Activated CD4-positive, alpha-beta memory T cell treated with anti-CD3 and anti-CD28 coated beads, Interleukin-2, amount 10 ng/mL, durations not matched to agents 7 days and 5 days (primary cell): ENCODE results near the gene CD44. TPM values are rescaled to one million over a fixed set of nuclear protein-coding genes. Genes with fewer than 3 reads are reported as not detected.
"Not testable (repeated sequence)": the region's sequence is repeated elsewhere in the genome, so short reads cannot be mapped to it uniquely, and the experiment has no call there.

Experiments used
- CTCF ChIA-PET: fragments of 350-600 bp; sonication (Branson Sonifier 250); formaldehyde crosslinking; loops from one replicate; lab custom pipeline; 2021; ENCODE audit warnings: antibody characterized with exemption, inconsistent platforms; lab: Charles Lee
- POLR2A ChIA-PET: fragments of 350-600 bp; sonication (Branson Sonifier 250); formaldehyde crosslinking; loops from one replicate; lab custom pipeline; 2021; ENCODE audit warnings: antibody characterized with exemption; lab: Charles Lee
- DNase-seq: peaks from one replicate; pipeline ENCODE4 v3.0.0-alpha.2; 2020
- H3K27ac Mint-ChIP-seq: one replicate; pipeline ENCODE4 v1.8.0; 2021; ENCODE audit warnings: mild to moderate bottlenecking, mixed read lengths
- H3K27me3 Mint-ChIP-seq: one replicate; pipeline ENCODE4 v1.8.0; 2021; ENCODE audit warnings: mixed read lengths
- H3K36me3 Mint-ChIP-seq: one replicate; pipeline ENCODE4 v1.8.0; 2021; ENCODE audit warnings: low read depth, mixed read lengths
- H3K4me1 Mint-ChIP-seq: one replicate; pipeline ENCODE4 v1.8.0; 2021; ENCODE audit warnings: mixed read lengths
- H3K4me3 Mint-ChIP-seq: one replicate; pipeline ENCODE4 v1.8.0; 2021; ENCODE audit warnings: mild to moderate bottlenecking, mixed read lengths
- H3K9me3 Mint-ChIP-seq: one replicate; pipeline ENCODE4 v1.8.0; 2021; ENCODE audit warnings: mixed read lengths
- total RNA-seq, 2 experiments: library from RNA; stranded (reverse); gene quantifications; one replicate each; pipeline ENCODE4 v1.2.3, GENCODE V29; 2021

CD44 gene
- 100 to 1,000 TPM; 634 to 645 TPM for total RNA-seq

DNA sequence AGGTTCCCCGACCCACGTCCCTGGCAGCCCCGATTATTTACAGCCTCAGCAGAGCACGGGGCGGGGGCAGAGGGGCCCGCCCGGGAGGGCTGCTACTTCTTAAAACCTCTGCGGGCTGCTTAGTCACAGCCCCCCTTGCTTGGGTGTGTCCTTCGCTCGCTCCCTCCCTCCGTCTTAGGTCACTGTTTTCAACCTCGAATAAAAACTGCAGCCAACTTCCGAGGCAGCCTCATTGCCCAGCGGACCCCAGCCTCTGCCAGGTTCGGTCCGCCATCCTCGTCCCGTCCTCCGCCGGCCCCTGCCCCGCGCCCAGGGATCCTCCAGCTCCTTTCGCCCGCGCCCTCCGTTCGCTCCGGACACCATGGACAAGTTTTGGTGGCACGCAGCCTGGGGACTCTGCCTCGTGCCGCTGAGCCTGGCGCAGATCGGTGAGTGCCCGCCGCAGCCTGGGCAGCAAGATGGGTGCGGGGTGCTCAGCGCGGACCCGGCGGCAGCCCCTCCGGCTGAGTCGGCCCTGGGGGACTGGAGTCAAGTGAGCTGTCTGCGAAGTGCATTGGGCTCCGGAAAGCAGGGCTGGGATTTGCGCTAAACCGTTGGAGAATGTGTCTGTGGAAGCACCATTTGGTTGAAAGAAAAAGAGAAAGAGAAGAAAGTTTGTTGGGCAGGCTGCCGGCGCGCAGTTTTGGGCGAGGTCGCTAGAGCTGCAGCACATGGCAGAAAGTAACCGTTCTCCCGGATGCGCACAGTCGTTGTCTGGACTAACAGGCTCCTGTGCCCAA, at the start of gene CD44:
Gene CD44 (plus strand): TSS at position 229 of the 779 bp plus-strand sequence. CDS start 133 bp downstream, at position 362.
- POLR2A ChIA-PET: interaction anchor here (0.9 to 15.4 kb wide), 29 partner anchors 9 to 252 kb away, joined by 3 to 634 read pairs (median 14); partner anchors contain the start of genes APIP and PDHX
- H3K9me3 Mint-ChIP-seq: peaks cover 2% of the 10 kb centered on the region

DNA sequence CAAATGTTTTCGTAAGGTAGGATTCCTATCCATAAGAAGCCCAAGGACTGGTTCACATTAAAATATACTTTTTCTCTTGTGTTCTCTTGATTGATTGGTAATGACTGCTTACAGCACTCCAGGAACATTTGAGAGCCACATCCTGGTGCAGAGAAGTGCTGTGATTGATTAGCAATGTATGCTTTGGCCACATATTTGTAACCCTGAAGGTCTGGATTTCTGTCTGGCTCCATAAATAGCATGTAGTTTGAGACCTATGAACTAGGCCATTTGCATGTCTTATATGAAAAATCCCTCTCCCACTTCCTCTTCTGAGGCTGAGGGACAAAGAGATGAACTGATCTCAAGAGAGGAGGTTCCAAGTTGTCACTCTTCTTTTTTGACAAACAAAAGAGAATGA, 49.3 kb upstream of the CD44 start:
- peaks cover 27% of the 10 kb centered on the region for H3K4me1 Mint-ChIP-seq
- DNase-seq: no peak
- H3K9me3 Mint-ChIP-seq: peaks cover 16% of the 10 kb centered on the region
- H3K27ac Mint-ChIP-seq: no peak overlapping the region
- peaks cover 28% of the 10 kb centered on the region for H3K36me3 Mint-ChIP-seq
- peaks cover 13% of the 10 kb centered on the region for H3K27me3 Mint-ChIP-seq
- CTCF ChIA-PET: no interaction called here
- POLR2A ChIA-PET: interaction anchor here (1.2 to 1.4 kb wide), 3 partner anchors 8 to 59 kb away, joined by 3 to 4 read pairs (median 3); no protein-coding TSS in a partner anchor
- no peak overlapping the region for H3K4me3 Mint-ChIP-seq

More for the DNA sequence above, at the start of gene CD44:
- DNase-seq: peak; percentile 75
- Mint-ChIP-seq H3K27me3 (peaks cover 10% of the 10 kb centered on the region), H3K27ac (peak within 1 kb of the TSS; percentile 90), H3K4me1 (peaks cover 45% of the 10 kb centered on the region), H3K36me3 (peaks cover 50% of the 10 kb centered on the region), H3K4me3 (peak within 1 kb of the TSS; percentile 97)
- CTCF ChIA-PET: interaction anchor here (0.6 to 5.0 kb wide), 16 partner anchors 10 to 252 kb away, joined by 3 to 49 read pairs (median 4); no protein-coding TSS in a partner anchor

DNA sequence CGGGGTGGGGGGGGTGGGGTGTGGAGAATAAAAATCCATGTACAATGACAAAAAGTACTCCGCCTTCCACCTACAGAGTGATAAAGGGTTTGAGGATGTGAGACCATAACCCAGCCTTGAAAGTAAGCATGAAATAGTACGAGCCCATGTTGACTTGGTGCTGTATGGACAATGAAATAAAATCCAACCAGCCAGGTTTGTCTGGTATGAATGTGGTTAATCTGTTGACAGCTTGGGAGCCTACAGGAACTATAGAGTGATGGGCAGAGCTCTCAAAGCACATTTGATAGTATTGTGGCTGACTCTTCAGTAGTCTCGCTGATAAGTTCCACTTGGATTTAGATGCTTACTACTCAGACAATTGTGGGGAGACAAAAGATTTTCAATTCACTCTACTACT, 48.8 kb upstream of the CD44 start:
- Mint-ChIP-seq H3K27me3 (peaks cover 13% of the 10 kb centered on the region), H3K27ac (no peak overlapping the region), H3K4me3 (no peak overlapping the region), H3K9me3 (peaks cover 21% of the 10 kb centered on the region), H3K36me3 (peaks cover 33% of the 10 kb centered on the region), H3K4me1 (peaks cover 26% of the 10 kb centered on the region)
- ChIA-PET CTCF (no interaction called here), POLR2A (no interaction called here)
- no peak for DNase-seq

- Mint-ChIP-seq H3K27me3 (peaks cover 13% of the 10 kb centered on the region), H3K9me3 (peaks cover 26% of the 10 kb centered on the region), H3K4me1 (peaks cover 34% of the 10 kb centered on the region), H3K36me3 (peaks cover 40% of the 10 kb centered on the region)
- H3K4me3 Mint-ChIP-seq, H3K27ac Mint-ChIP-seq, DNase-seq, CTCF ChIA-PET: not testable (repeated sequence)
- POLR2A ChIA-PET: interaction anchor here (1.1 kb wide), 1 partner anchor 15 kb away, joined by 3 read pairs; no protein-coding TSS in a partner anchor
Observed at GRCh38 chr11:35090991-35091390, 48.0 kb upstream of the CD44 start.

GRCh38 chr11:35096723-35097122, 42.2 kb upstream of the CD44 start:
- peaks cover 16% of the 10 kb centered on the region for H3K9me3 Mint-ChIP-seq
- H3K36me3 Mint-ChIP-seq: peaks cover 38% of the 10 kb centered on the region
- H3K4me1 Mint-ChIP-seq: peaks cover 23% of the 10 kb centered on the region
- DNase-seq: no peak
- H3K27me3 Mint-ChIP-seq: peaks cover 12% of the 10 kb centered on the region
- CTCF ChIA-PET: no interaction called here
- POLR2A ChIA-PET: interaction anchor here (1.2 kb wide), 1 partner anchor 8 kb away, joined by 3 read pairs; no protein-coding TSS in a partner anchor
- no peak overlapping the region for H3K27ac Mint-ChIP-seq
- H3K4me3 Mint-ChIP-seq: no peak overlapping the region

DNA sequence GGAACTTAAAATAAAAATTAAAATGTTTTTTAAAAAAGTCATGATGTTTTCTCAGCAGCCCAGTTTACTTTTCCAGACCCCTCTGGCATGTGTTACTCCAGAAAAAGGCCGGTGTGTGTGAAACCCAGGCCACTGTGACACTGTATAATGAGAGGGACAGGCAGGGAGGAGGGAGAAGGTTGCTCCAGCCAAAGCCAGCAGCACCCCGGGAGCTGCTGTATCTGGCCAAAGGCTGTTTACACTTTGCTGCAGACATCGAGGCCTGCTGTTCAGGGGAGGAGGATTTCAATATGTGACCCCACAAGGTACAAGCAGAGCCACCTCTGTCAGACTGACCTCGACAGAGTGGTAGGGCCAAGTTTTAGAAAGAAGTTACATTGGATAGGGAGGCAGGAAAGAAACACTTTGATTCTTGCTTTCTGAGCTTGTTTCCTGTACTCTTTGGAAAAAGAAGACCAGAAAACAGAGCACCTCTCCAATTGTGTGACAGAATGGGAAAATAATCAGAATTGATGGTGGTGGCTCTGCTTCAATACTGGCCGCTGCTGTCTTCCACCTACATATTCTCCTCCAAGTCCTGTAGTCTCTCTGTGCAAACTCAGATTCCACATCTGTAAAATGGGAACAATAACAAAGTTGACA, 41.0 kb upstream of the CD44 start:
- ChIA-PET CTCF (no interaction called here), POLR2A (interaction anchor here (1.0 to 1.2 kb wide), 2 partner anchors 9 to 13 kb away, joined by 3 read pairs; no protein-coding TSS in a partner anchor)
- H3K36me3 Mint-ChIP-seq: peaks cover 32% of the 10 kb centered on the region
- peaks cover 23% of the 10 kb centered on the region for H3K4me1 Mint-ChIP-seq
- no peak for DNase-seq
- H3K27me3 Mint-ChIP-seq: peaks cover 4% of the 10 kb centered on the region
- peaks cover 16% of the 10 kb centered on the region for H3K9me3 Mint-ChIP-seq
- H3K4me3 Mint-ChIP-seq: no peak overlapping the region
- H3K27ac Mint-ChIP-seq: no peak overlapping the region

GRCh38 chr11:35098855-35099254, 40.1 kb upstream of the CD44 start:
- ChIA-PET CTCF (no interaction called here), POLR2A (no interaction called here)
- H3K4me3 Mint-ChIP-seq: no peak overlapping the region
- peaks cover 12% of the 10 kb centered on the region for H3K9me3 Mint-ChIP-seq
- no peak overlapping the region for H3K27ac Mint-ChIP-seq
- peaks cover 26% of the 10 kb centered on the region for H3K36me3 Mint-ChIP-seq
- no peaks in the 10 kb centered on the region for H3K27me3 Mint-ChIP-seq
- DNase-seq: no peak
- H3K4me1 Mint-ChIP-seq: peaks cover 23% of the 10 kb centered on the region

- ChIA-PET POLR2A (no interaction called here), CTCF (no interaction called here)
- no peak for DNase-seq
- H3K27me3 Mint-ChIP-seq: no peaks in the 10 kb centered on the region
- peaks cover 21% of the 10 kb centered on the region for H3K36me3 Mint-ChIP-seq
- H3K4me1 Mint-ChIP-seq: peaks cover 23% of the 10 kb centered on the region
- no peak overlapping the region for H3K4me3 Mint-ChIP-seq
- no peak overlapping the region for H3K27ac Mint-ChIP-seq
- H3K9me3 Mint-ChIP-seq: peaks cover 14% of the 10 kb centered on the region
Observed at GRCh38 chr11:35099278-35100012, 39.5 kb upstream of the CD44 start.

GRCh38 chr11:35100013-35100383, 39.0 kb upstream of the CD44 start:
- CTCF ChIA-PET: no interaction called here
- POLR2A ChIA-PET: no interaction called here
- no peak overlapping the region for H3K4me3 Mint-ChIP-seq
- peaks cover 10% of the 10 kb centered on the region for H3K9me3 Mint-ChIP-seq
- H3K27ac Mint-ChIP-seq: no peak overlapping the region
- H3K27me3 Mint-ChIP-seq: no peaks in the 10 kb centered on the region
- H3K4me1 Mint-ChIP-seq: peaks cover 20% of the 10 kb centered on the region
- H3K36me3 Mint-ChIP-seq: peaks cover 15% of the 10 kb centered on the region
- no peak for DNase-seq

DNA sequence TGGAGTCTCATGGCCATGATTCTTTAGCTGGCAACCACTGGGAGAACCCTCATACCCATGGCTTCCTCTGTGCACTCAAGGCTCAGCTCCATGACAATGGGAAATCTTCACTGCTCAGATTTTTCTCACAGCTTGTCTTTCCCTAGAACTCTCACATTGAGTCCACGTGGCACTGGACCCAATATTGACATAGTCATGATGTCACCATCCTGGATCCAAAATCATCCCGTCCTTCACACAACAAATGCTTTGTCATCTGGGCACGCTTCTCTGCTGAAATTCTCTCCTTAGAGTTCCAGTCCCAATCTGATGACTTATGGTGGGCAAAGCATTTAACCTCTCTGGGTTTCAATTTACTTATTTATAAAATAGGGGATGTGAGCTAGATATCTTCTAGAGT, 37.7 kb upstream of the CD44 start:
- POLR2A ChIA-PET: interaction anchor here (0.5 kb wide), 1 partner anchor 94 kb away, joined by 4 read pairs; no protein-coding TSS in a partner anchor
- H3K9me3 Mint-ChIP-seq: peaks cover 3% of the 10 kb centered on the region
- no peak overlapping the region for H3K4me3 Mint-ChIP-seq
- peaks cover 9% of the 10 kb centered on the region for H3K4me1 Mint-ChIP-seq
- H3K36me3 Mint-ChIP-seq: peaks cover 5% of the 10 kb centered on the region
- DNase-seq: no peak
- no peaks in the 10 kb centered on the region for H3K27me3 Mint-ChIP-seq
- no peak overlapping the region for H3K27ac Mint-ChIP-seq
- CTCF ChIA-PET: no interaction called here

DNA sequence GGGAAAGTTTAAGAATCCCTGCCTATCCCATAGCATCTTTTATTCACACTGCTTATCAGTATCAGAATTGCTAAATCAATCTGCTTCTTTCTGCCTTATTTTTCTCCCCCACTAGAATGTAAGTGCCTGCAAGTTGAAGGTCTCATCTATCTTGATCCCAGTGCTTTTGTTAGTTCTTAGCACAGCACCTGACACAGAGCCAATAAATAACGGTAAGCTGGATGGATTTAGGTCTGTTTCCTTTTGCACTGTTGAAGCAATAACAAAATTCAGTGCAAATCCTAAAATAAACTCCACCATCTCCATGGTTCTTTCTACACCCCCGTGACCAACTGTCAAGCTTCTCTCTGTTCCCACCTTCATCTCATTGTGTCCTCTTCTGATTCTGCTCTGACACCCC, 36.7 kb upstream of the CD44 start:
- POLR2A ChIA-PET: interaction anchor here (1.2 kb wide), 1 partner anchor 65 kb away, joined by 3 read pairs; no protein-coding TSS in a partner anchor
- H3K36me3 Mint-ChIP-seq: peaks cover 3% of the 10 kb centered on the region
- DNase-seq: no peak
- CTCF ChIA-PET: no interaction called here
- no peak overlapping the region for H3K27ac Mint-ChIP-seq
- H3K9me3 Mint-ChIP-seq: peaks cover 3% of the 10 kb centered on the region
- peaks cover 10% of the 10 kb centered on the region for H3K4me1 Mint-ChIP-seq
- H3K27me3 Mint-ChIP-seq: no peaks in the 10 kb centered on the region
- no peak overlapping the region for H3K4me3 Mint-ChIP-seq

GRCh38 chr11:35103366-35104208, 35.4 kb upstream of the CD44 start:
- no peak overlapping the region for H3K27ac Mint-ChIP-seq
- POLR2A ChIA-PET: no interaction called here
- H3K27me3 Mint-ChIP-seq: no peaks in the 10 kb centered on the region
- peaks cover 1% of the 10 kb centered on the region for H3K36me3 Mint-ChIP-seq
- no peak for DNase-seq
- H3K4me1 Mint-ChIP-seq: peaks cover 12% of the 10 kb centered on the region
- CTCF ChIA-PET: interaction anchor here (0.6 kb wide), 1 partner anchor 1728 kb away, joined by 3 read pairs; no protein-coding TSS in a partner anchor
- peaks cover 3% of the 10 kb centered on the region for H3K9me3 Mint-ChIP-seq
- H3K4me3 Mint-ChIP-seq: no peak overlapping the region
